ENCODE results near the gene RLF.

Gene RLF

GRCh38 chr1:40161125-40161887, at the start of gene RLF:
TSS of gene RLF (plus strand) at chr1:40161387. CDS start at chr1:40161400, 13 bp downstream.
- Histone ChIP-seq H3K27me3 (ENCODE audit: insufficient read depth, low read length) (no peaks in the 10 kb centered on the region), H2AFZ (ENCODE audit: low read length) (no peak within 1 kb of the TSS), H3F3A (ENCODE audit: insufficient read depth, low read length) (no peaks in the 10 kb centered on the region), H3K4me2 (ENCODE audit: low read length) (peak within 1 kb of the TSS; percentile 82), H3K9me2 (ENCODE audit: low read depth, low read length) (no peaks in the 10 kb centered on the region), H3K9me3 (ENCODE audit: low read length) (no peaks in the 10 kb centered on the region), H3K79me2 (ENCODE audit: insufficient read depth, low read length) (peaks cover 51% of the 10 kb centered on the region), H3K27ac (ENCODE audit: low read depth, low read length, poor library complexity, severe bottlenecking) (peak within 1 kb of the TSS; percentile 74), H3K4me3 (ENCODE audit: low read depth, low read length, poor library complexity, severe bottlenecking) (peak within 1 kb of the TSS; percentile 84), H3K4me1 (ENCODE audit: insufficient read depth, low read length, severe bottlenecking) (peaks cover 48% of the 10 kb centered on the region), H3K36me3 (ENCODE audit: insufficient read depth, low read length) (no peaks in the 10 kb centered on the region; the same call in 1 of the 2 replicates), H3K9ac (ENCODE audit: low read length) (peak within 1 kb of the TSS; percentile 88), H4K20me1 (ENCODE audit: insufficient read depth, low read length) (0 out of 2 replicates have a peak, but pooled peaks cover 2% of the 10 kb centered on the region)
- TF ChIP-seq CTCF (IDR thresholded peaks at IDR 0.05; ENCODE audit: low read length) = no peak
- no peak for TF ChIP-seq EZH2 (IDR thresholded peaks at IDR 0.05; ENCODE audit: borderline replicate concordance, low read length)

- Histone ChIP-seq H3K4me1 (ENCODE audit: insufficient read depth, low read length, severe bottlenecking) (no peaks in the 10 kb centered on the region), H4K20me1 (ENCODE audit: insufficient read depth, low read length) (no peaks in the 10 kb centered on the region), H3F3A (ENCODE audit: insufficient read depth, low read length) (no peaks in the 10 kb centered on the region), H3K27ac (ENCODE audit: low read depth, low read length, poor library complexity, severe bottlenecking) (no peak overlapping the region), H3K4me3 (ENCODE audit: low read depth, low read length, poor library complexity, severe bottlenecking) (no peak overlapping the region), H3K9ac (ENCODE audit: low read length) (no peak overlapping the region), H3K79me2 (ENCODE audit: insufficient read depth, low read length) (no peaks in the 10 kb centered on the region), H3K36me3 (ENCODE audit: insufficient read depth, low read length) (no peaks in the 10 kb centered on the region), H3K27me3 (ENCODE audit: insufficient read depth, low read length) (no peaks in the 10 kb centered on the region; the same call in 1 of the 2 replicates), H2AFZ (ENCODE audit: low read length) (no peak overlapping the region), H3K4me2 (ENCODE audit: low read length) (no peak overlapping the region), H3K9me2 (ENCODE audit: low read depth, low read length) (no peaks in the 10 kb centered on the region), H3K9me3 (ENCODE audit: low read length) (no peaks in the 10 kb centered on the region)
- TF ChIP-seq CTCF (IDR thresholded peaks at IDR 0.05; ENCODE audit: low read length) = no peak
- TF ChIP-seq EZH2 (IDR thresholded peaks at IDR 0.05; ENCODE audit: borderline replicate concordance, low read length) = no peak
Observed at GRCh38 chr1:40114400-40114799, 46.8 kb upstream of the RLF start.

- Histone ChIP-seq H3K9ac (ENCODE audit: low read length) (no peak overlapping the region), H4K20me1 (ENCODE audit: insufficient read depth, low read length) (no peaks in the 10 kb centered on the region), H2AFZ (ENCODE audit: low read length) (no peak overlapping the region), H3K79me2 (ENCODE audit: insufficient read depth, low read length) (no peaks in the 10 kb centered on the region), H3K4me3 (ENCODE audit: low read depth, low read length, poor library complexity, severe bottlenecking) (no peak overlapping the region), H3K4me1 (ENCODE audit: insufficient read depth, low read length, severe bottlenecking) (no peaks in the 10 kb centered on the region), H3K27me3 (ENCODE audit: insufficient read depth, low read length) (no peaks in the 10 kb centered on the region), H3K27ac (ENCODE audit: low read depth, low read length, poor library complexity, severe bottlenecking) (no peak overlapping the region), H3K9me2 (ENCODE audit: low read depth, low read length) (no peaks in the 10 kb centered on the region), H3K4me2 (ENCODE audit: low read length) (no peak overlapping the region), H3F3A (ENCODE audit: insufficient read depth, low read length) (no peaks in the 10 kb centered on the region), H3K36me3 (ENCODE audit: insufficient read depth, low read length) (no peaks in the 10 kb centered on the region), H3K9me3 (ENCODE audit: low read length) (no peaks in the 10 kb centered on the region)
- TF ChIP-seq CTCF (IDR thresholded peaks at IDR 0.05; ENCODE audit: low read length) = no peak
Observed at GRCh38 chr1:40120128-40120527, 41.1 kb upstream of the RLF start.
